Psoas muscle (tissue), 8 donors: ENCODE measurements around the gene SCN5A. TPM values are rescaled to one million over a fixed set of nuclear protein-coding genes. Genes with fewer than 3 reads are reported as not detected.

Source experiments
- ATAC-seq, 4 donors: fragments of 200-7000 bp; cut with Tn5 transposase; one replicate each; pipeline ENCODE4 v1.9.1; 2020; ENCODE audit warnings: moderate library complexity in 3 of 4, mild to moderate bottlenecking in 2 of 4
- DNase-seq, 2 donors: peaks; one replicate each; pipeline ENCODE4 v3.0.0-alpha.2; 2020
- H3K27ac ChIP-seq: fragments of 200-600 bp; one replicate; pipeline ENCODE4 v1.8.0; 2022
- H3K27me3 ChIP-seq, 3 donors: fragments of 200-600 bp in 1 of 3; one replicate each; pipeline versions ENCODE4 v1.6.1 to v1.8.0; 2013 to 2022; ENCODE audit warnings: low read length in 2 of 3, mild to moderate bottlenecking in 2 of 3, moderate library complexity in 1 of 3; ENCODE audit not compliant: insufficient read depth in 3 of 3
- H3K36me3 ChIP-seq, 2 donors: fragments of 200-600 bp in 1 of 2; one replicate each; pipeline versions ENCODE4 v1.6.1 to v1.8.0; 2013 to 2022; ENCODE audit warnings: low read depth in 1 of 2, mild to moderate bottlenecking in 1 of 2, moderate library complexity in 1 of 2; ENCODE audit not compliant: insufficient read depth in 1 of 2
- H3K4me1 ChIP-seq: fragments of 200-600 bp; one replicate; pipeline ENCODE4 v1.8.0; 2022
- H3K4me3 ChIP-seq: fragments of 200-600 bp; one replicate; pipeline ENCODE4 v1.8.0; 2022; ENCODE audit warnings: mild to moderate bottlenecking
- H3K9me3 ChIP-seq: fragments of 200-600 bp; one replicate; pipeline ENCODE4 v1.8.0; 2022
- CTCF ChIP-seq: fragments of 200-600 bp; IDR thresholded peaks from one replicate; pipeline ENCODE4 v1.8.0; 2022; ENCODE audit warnings: antibody characterized with exemption
- WGBS, 3 donors: extraction: QIAGEN DNeasy Blood & Tissue Kit; methylation state at CpG; one replicate each; pipeline versions ENCODE4 v1.1.6 to v1.1.7; 2013; 5-methylcytosine and 5-hydroxymethylcytosine counted together
- intact Hi-C, 2 donors: fragments of 100-400 bp; cut with DNase I; formaldehyde crosslinking; loops; one replicate each; pipeline versions ENCODE4 v1.11.0 to v1.14.2; 2022
- long read RNA-seq, 2 donors: library from polyadenylated mRNA; unstranded; transcript quantifications; one replicate each; pipeline ENCODE4 v2.0.0, GENCODE V29; 2021
- polyA plus RNA-seq, 3 donors: library from polyadenylated mRNA; stranded (reverse); fragments of 200-250 nt; gene quantifications; one replicate each; pipeline ENCODE4 v1.2.3, GENCODE V29; 2013
- total RNA-seq, 4 donors: library from RNA; stranded (reverse); fragmentation: NEBNext Ultra II Directional in 2 of 4; extraction: Animal tissue kit (Norgen Biotek cat#: 25700) in 2 of 4; gene quantifications; one replicate each; pipeline versions ENCODE4 v1.2.1 to v1.2.4, GENCODE V29; 2021 to 2023
- donor health status: healthy with polysubstance abuse.
- donor health status: DM: no; HTN: no; CAD: no; lungs with moderate emphysema.
- donor health status: Bipolar disorder and iron deficiency.
- donor health status: healthy.
- donor health status: DM: yes; HTN: yes; CAD: no.
- donor health status: DM: no; HTN: no; CAD: no.
- donor health status: DM: no; HTN: no; CAD: no.
- donor health status: DM: yes; HTN: yes; CAD: no.

The SCN5A gene
- total RNA-seq, result 10 to 100 TPM in 2 of 4 donors, 1 to 10 TPM in 1, under 1 TPM in 1; 0.21 to 34.2 (median 9.5) TPM
- 10 to 100 TPM in 1 of 3 donors, under 1 TPM in 2; 0.17 to 12.5 (median 0.20) TPM for polyA plus RNA-seq
- long read RNA-seq, donor 1, partial matches to known transcripts, result 2 of 2 reads
- long read RNA-seq, donor 1, other reads (novel, unspliced or antisense), result 0 of 2 reads
- long read RNA-seq, donor 2, partial matches to known transcripts, result 1 of 1 reads
- long read RNA-seq, donor 2, other reads (novel, unspliced or antisense), result 0 of 1 reads

DNA sequence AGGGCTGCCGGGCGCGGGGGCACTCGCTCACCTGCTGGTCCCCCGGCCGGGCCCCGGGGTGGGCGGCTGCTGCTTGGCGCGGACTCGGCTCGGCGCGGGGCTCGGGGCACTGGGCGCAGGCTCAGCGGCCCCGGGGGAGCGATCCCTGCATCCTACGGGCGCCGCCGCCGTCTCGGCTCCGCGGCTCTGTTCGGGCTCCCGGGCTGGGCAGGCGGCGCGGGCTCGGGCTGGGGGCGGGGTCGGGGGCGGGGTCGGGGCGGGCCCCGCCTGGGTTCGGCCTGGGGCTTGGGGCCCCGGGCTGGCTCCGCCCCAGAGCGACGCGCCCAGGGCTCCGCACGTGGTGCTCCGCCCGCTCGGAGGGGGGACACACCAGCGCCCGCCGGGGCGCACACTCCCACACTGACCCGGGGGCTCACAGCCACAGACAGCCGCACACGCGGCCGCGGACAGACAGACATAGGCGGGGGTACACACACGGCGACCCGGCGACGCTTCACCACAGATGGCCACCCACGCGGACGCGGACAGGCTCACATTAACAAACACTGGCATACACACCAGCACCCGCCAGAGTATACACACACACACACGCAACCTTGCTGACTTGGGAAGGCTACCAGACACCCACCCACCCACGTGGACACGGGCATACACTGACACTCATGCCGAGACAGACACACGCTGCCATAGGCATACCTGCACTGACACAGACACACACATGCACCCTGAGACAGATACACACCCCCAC lies at the start of gene SCN5A:
SCN5A (minus strand) TSS at position 188 of the 748 bp plus-strand sequence. CDS start 16,380 bp downstream, outside the sequence.
- Histone ChIP-seq H3K9me3 (no peaks in the 10 kb centered on the region), H3K36me3 (no peaks in the 10 kb centered on the region), H3K27ac (no peak within 1 kb of the TSS), H3K4me1 (peaks cover 7% of the 10 kb centered on the region), H3K4me3 (peak within 1 kb of the TSS; percentile 66), H3K27me3 (peaks cover 0 to 46% (median 9%) of the 10 kb centered on the region in 3 donors)
- 1 to 6% (median 4%) methylated on average over 25 to 76 of the region's 76 CpGs for WGBS, 3 donors
- DNase-seq, result peak; percentile 45 to 59
- ATAC-seq, result peak; percentile 72 to 85 (median 81)
- no peak for TF ChIP-seq CTCF
- intact Hi-C loops, result loop anchor here in 1 of 2 donors (2.0 kb wide), 1 partner anchor 129 kb away; no protein-coding TSS in a partner anchor

- no peak for ATAC-seq
- TF ChIP-seq CTCF, result no peak
- no peaks in the 10 kb centered on the region for H3K36me3 ChIP-seq
- WGBS, 3 donors, result 35 to 59% (median 37%) methylated on average over 5 of the region's 5 CpGs
- H3K4me3 ChIP-seq, result no peak overlapping the region
- no peak overlapping the region for H3K27ac ChIP-seq
- intact Hi-C loops, result no loop called here
- H3K4me1 ChIP-seq, result no peaks in the 10 kb centered on the region
- H3K9me3 ChIP-seq, result no peaks in the 10 kb centered on the region
- no peaks in the 10 kb centered on the region for H3K27me3 ChIP-seq
- no peak for DNase-seq
These were observed 49.3 kb upstream of the SCN5A start for GRCh38 chr3:38698760-38699159.

DNA sequence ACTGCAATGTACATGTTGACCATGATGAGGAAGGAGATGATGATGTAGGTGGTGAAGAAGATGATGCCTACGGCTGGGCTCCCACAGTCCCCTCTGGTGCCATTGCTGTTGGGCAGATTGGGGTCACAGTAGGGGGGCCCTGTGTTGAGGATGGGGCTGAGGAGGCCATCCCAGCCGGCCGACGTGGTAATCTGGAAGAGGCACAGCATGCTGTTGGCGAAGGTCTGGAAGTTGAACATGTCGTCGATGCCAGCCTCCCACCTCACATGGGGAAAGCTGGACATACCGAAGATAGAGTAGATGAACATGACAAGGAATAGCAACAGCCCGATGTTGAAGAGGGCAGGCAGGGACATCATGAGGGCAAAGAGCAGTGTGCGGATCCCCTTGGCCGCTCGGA lies 48.6 kb upstream of the SCN5A start:
- no peaks in the 10 kb centered on the region for H3K9me3 ChIP-seq
- intact Hi-C loops, result no loop called here
- no peaks in the 10 kb centered on the region for H3K36me3 ChIP-seq
- no peak overlapping the region for H3K4me3 ChIP-seq
- H3K27me3 ChIP-seq, result no peaks in the 10 kb centered on the region
- no peak overlapping the region for H3K27ac ChIP-seq
- TF ChIP-seq CTCF, result no peak
- ATAC-seq (no peak), DNase-seq (no peak)
- WGBS, 3 donors, result 92 to 95% (median 93%) methylated on average over 12 of the region's 12 CpGs
- no peaks in the 10 kb centered on the region for H3K4me1 ChIP-seq

GRCh38 chr3:38696034-38696433 lies 46.5 kb upstream of the SCN5A start:
- intact Hi-C loops, result no loop called here
- TF ChIP-seq CTCF, result no peak
- WGBS, 3 donors, result 82 to 89% (median 85%) methylated on average over 2 of the region's 2 CpGs
- no peaks in the 10 kb centered on the region for H3K27me3 ChIP-seq
- DNase-seq (no peak), ATAC-seq (no peak)
- no peaks in the 10 kb centered on the region for H3K36me3 ChIP-seq
- no peaks in the 10 kb centered on the region for H3K4me1 ChIP-seq
- H3K27ac ChIP-seq, result no peak overlapping the region
- no peak overlapping the region for H3K4me3 ChIP-seq
- H3K9me3 ChIP-seq, result no peaks in the 10 kb centered on the region
